LNCaP clone FGC (cell line): ENCODE results near the gene RPGRIP1L.

ENCODE experiments used
- DNase-seq: peaks from one replicate; pipeline ENCODE4 v3.0.0-alpha.2; 2011; ENCODE audit warnings: low read depth
- H3K4me3 ChIP-seq: 2 replicates; pipeline ENCODE4 v1.5.1; 2011; ENCODE audit warnings: mild to moderate bottlenecking, low read depth, low read length, control low read depth
- CTCF ChIP-seq: IDR thresholded peaks from 2 replicates; pipeline ENCODE4 v1.5.1; 2012; ENCODE audit warnings: mild to moderate bottlenecking; ENCODE audit not compliant: control insufficient read depth, insufficient read depth; ENCODE audit errors: extremely low read depth

RPGRIP1L gene

GRCh38 chr16:53681354-53681753 is 22.3 kb downstream of the RPGRIP1L start:
- H3K4me3 ChIP-seq = no peak overlapping the region
- TF ChIP-seq CTCF = no peak

GRCh38 chr16:53680756-53681155 is 22.9 kb downstream of the RPGRIP1L start:
- TF ChIP-seq CTCF = no peak
- no peak overlapping the region for H3K4me3 ChIP-seq
- no peak for DNase-seq

More at GRCh38 chr16:53681354-53681753, 22.3 kb downstream of the RPGRIP1L start:
- DNase-seq = no peak

- no peak for TF ChIP-seq CTCF
- DNase-seq = no peak
- H3K4me3 ChIP-seq = no peak overlapping the region
Observed at GRCh38 chr16:53678756-53679343, 24.8 kb downstream of the RPGRIP1L start.

- TF ChIP-seq CTCF = no peak
- no peak for DNase-seq
- H3K4me3 ChIP-seq = no peak overlapping the region
Observed at GRCh38 chr16:53678155-53678554, 25.5 kb downstream of the RPGRIP1L start.

GRCh38 chr16:53673189-53673588 is 30.5 kb downstream of the RPGRIP1L start:
- no peak for TF ChIP-seq CTCF
- H3K4me3 ChIP-seq = no peak overlapping the region
- no peak for DNase-seq

- TF ChIP-seq CTCF = no peak
- DNase-seq = peak; percentile 25
- H3K4me3 ChIP-seq = peak overlapping the region; percentile 13; the same call in 1 of the 2 replicates
Observed at GRCh38 chr16:53672461-53672860, 31.2 kb downstream of the RPGRIP1L start.

GRCh38 chr16:53668869-53669268 is 34.8 kb downstream of the RPGRIP1L start:
- TF ChIP-seq CTCF = no peak
- DNase-seq = no peak
- H3K4me3 ChIP-seq = no peak overlapping the region
